Stomach smooth muscle (tissue), 2 donors: ENCODE measurements around the gene LNX1.

Experiments
- H3K27ac ChIP-seq: one replicate; pipeline ENCODE4 v1.7.0; 2013; ENCODE audit warnings: mild to moderate bottlenecking, low read length, inconsistent platforms
- H3K27me3 ChIP-seq, 2 donors: one replicate each; pipeline ENCODE4 v1.7.0; 2013; ENCODE audit warnings: low read length in 2 of 2; ENCODE audit not compliant: insufficient read depth in 2 of 2, control insufficient read depth in 1 of 2
- H3K36me3 ChIP-seq, 2 donors: one replicate each; pipeline ENCODE4 v1.7.0; 2013; ENCODE audit warnings: low read length in 2 of 2; ENCODE audit not compliant: control insufficient read depth in 2 of 2, insufficient read depth in 2 of 2
- H3K4me1 ChIP-seq: one replicate; pipeline ENCODE4 v1.7.0; 2013; ENCODE audit warnings: low read length; ENCODE audit not compliant: control insufficient read depth, insufficient read depth
- H3K4me3 ChIP-seq, 2 donors: one replicate each; pipeline ENCODE4 v1.7.0; 2013; ENCODE audit warnings: low read length in 2 of 2
- H3K9ac ChIP-seq, 2 donors: one replicate each; pipeline ENCODE4 v1.7.0; 2013; ENCODE audit warnings: low read length in 2 of 2, mild to moderate bottlenecking in 1 of 2
- H3K9me3 ChIP-seq, 2 donors: one replicate each; pipeline ENCODE4 v1.7.0; 2013; ENCODE audit warnings: low read length in 2 of 2; ENCODE audit not compliant: control insufficient read depth in 2 of 2
- donor health status: healthy.
- donor health status: Pancreatic carcinoma.

The LNX1 gene

GRCh38 chr4:53553486-53554210 is 37.6 kb downstream of the LNX1 start:
- Histone ChIP-seq H3K9ac (no peak overlapping the region), H3K4me1 (no peaks in the 10 kb centered on the region), H3K4me3 (no peak overlapping the region), H3K27ac (no peak overlapping the region), H3K36me3 (no peaks in the 10 kb centered on the region), H3K27me3 (no peaks in the 10 kb centered on the region), H3K9me3 (no peaks in the 10 kb centered on the region)

- Histone ChIP-seq H3K36me3 (no peaks in the 10 kb centered on the region), H3K4me3 (no peak overlapping the region), H3K27ac (no peak overlapping the region), H3K9me3 (no peaks in the 10 kb centered on the region), H3K27me3 (no peaks in the 10 kb centered on the region), H3K9ac (no peak overlapping the region), H3K4me1 (no peaks in the 10 kb centered on the region)
Measured at GRCh38 chr4:53552711-53553110, 38.6 kb downstream of the LNX1 start.

- H3K9ac ChIP-seq, result no peak overlapping the region
- no peak overlapping the region for H3K4me3 ChIP-seq
- no peaks in the 10 kb centered on the region for H3K36me3 ChIP-seq
- no peaks in the 10 kb centered on the region for H3K27me3 ChIP-seq
- no peak overlapping the region for H3K27ac ChIP-seq
- no peaks in the 10 kb centered on the region for H3K4me1 ChIP-seq
- H3K9me3 ChIP-seq, result no peaks in the 10 kb centered on the region
Measured at GRCh38 chr4:53551958-53552357, 39.3 kb downstream of the LNX1 start.

- no peak overlapping the region for H3K4me3 ChIP-seq
- H3K27ac ChIP-seq, result no peak overlapping the region
- no peaks in the 10 kb centered on the region for H3K9me3 ChIP-seq
- H3K27me3 ChIP-seq, result no peaks in the 10 kb centered on the region
- H3K9ac ChIP-seq, result no peak overlapping the region
- H3K4me1 ChIP-seq, result no peaks in the 10 kb centered on the region
- no peaks in the 10 kb centered on the region for H3K36me3 ChIP-seq
Measured at GRCh38 chr4:53551281-53551864, 39.9 kb downstream of the LNX1 start.

- no peak overlapping the region for H3K9ac ChIP-seq
- H3K4me3 ChIP-seq, result no peak overlapping the region
- H3K4me1 ChIP-seq, result no peaks in the 10 kb centered on the region
- no peaks in the 10 kb centered on the region for H3K9me3 ChIP-seq
- no peaks in the 10 kb centered on the region for H3K36me3 ChIP-seq
- no peaks in the 10 kb centered on the region for H3K27me3 ChIP-seq
- no peak overlapping the region for H3K27ac ChIP-seq
Measured at GRCh38 chr4:53548662-53549061, 42.6 kb downstream of the LNX1 start.

GRCh38 chr4:53547983-53548382 is 43.3 kb downstream of the LNX1 start:
- Histone ChIP-seq H3K36me3 (no peaks in the 10 kb centered on the region), H3K27ac (no peak overlapping the region), H3K4me1 (no peaks in the 10 kb centered on the region), H3K9me3 (no peaks in the 10 kb centered on the region), H3K9ac (no peak overlapping the region), H3K27me3 (no peaks in the 10 kb centered on the region), H3K4me3 (no peak overlapping the region)

- no peaks in the 10 kb centered on the region for H3K27me3 ChIP-seq
- H3K36me3 ChIP-seq, result no peaks in the 10 kb centered on the region
- no peak overlapping the region for H3K4me3 ChIP-seq
- no peak overlapping the region for H3K9ac ChIP-seq
- H3K27ac ChIP-seq, result no peak overlapping the region
- no peaks in the 10 kb centered on the region for H3K9me3 ChIP-seq
- H3K4me1 ChIP-seq, result no peaks in the 10 kb centered on the region
Measured at GRCh38 chr4:53545942-53546581, 45.2 kb downstream of the LNX1 start.

- H3K27ac ChIP-seq, result no peak overlapping the region
- no peak overlapping the region for H3K9ac ChIP-seq
- H3K9me3 ChIP-seq, result no peaks in the 10 kb centered on the region
Measured at GRCh38 chr4:53545273-53545672, 46.0 kb downstream of the LNX1 start.

GRCh38 chr4:53543561-53543960 is 47.7 kb downstream of the LNX1 start:
- Histone ChIP-seq H3K4me1 (no peaks in the 10 kb centered on the region), H3K27ac (no peak overlapping the region), H3K4me3 (no peak overlapping the region), H3K36me3 (no peaks in the 10 kb centered on the region), H3K9ac (no peak overlapping the region), H3K9me3 (no peaks in the 10 kb centered on the region), H3K27me3 (no peaks in the 10 kb centered on the region)

More at GRCh38 chr4:53545273-53545672, 46.0 kb downstream of the LNX1 start:
- Histone ChIP-seq H3K27me3 (no peaks in the 10 kb centered on the region), H3K4me3 (no peak overlapping the region), H3K4me1 (no peaks in the 10 kb centered on the region), H3K36me3 (no peaks in the 10 kb centered on the region)

- H3K4me1 ChIP-seq, result no peaks in the 10 kb centered on the region
- H3K4me3 ChIP-seq, result no peak overlapping the region
- H3K36me3 ChIP-seq, result no peaks in the 10 kb centered on the region
- no peak overlapping the region for H3K27ac ChIP-seq
- no peaks in the 10 kb centered on the region for H3K9me3 ChIP-seq
- no peak overlapping the region for H3K9ac ChIP-seq
- no peaks in the 10 kb centered on the region for H3K27me3 ChIP-seq
Measured at GRCh38 chr4:53541577-53542206, 49.6 kb downstream of the LNX1 start.
